ENCODE results near the gene EXOC6B.

GRCh38 chr2:72712977-72713376 is 112.9 kb downstream of the EXOC6B start:
- no peak for TF ChIP-seq CTCF (IDR thresholded peaks at IDR 0.05)
- no peak for TF ChIP-seq POLR2A (IDR thresholded peaks at IDR 0.05)

All from esophagus squamous epithelium (tissue), 4 donors.